Right renal pelvis (tissue), 4 donors: ENCODE data around the gene DNAL4. TPM values are rescaled to one million over a fixed set of nuclear protein-coding genes. Genes with fewer than 3 reads are reported as not detected.

Source experiments
- DNase-seq, 4 donors: peaks; one replicate each; pipeline ENCODE4 v3.0.0-alpha.2; 2013; ENCODE audit warnings: low read depth in 4 of 4, low spot score in 3 of 4, missing footprints in 1 of 4
- polyA plus RNA-seq, 4 donors: library from polyadenylated mRNA; unstranded; fragments of 120-200 nt; gene quantifications; one replicate each; pipeline ENCODE4 v1.2.1, GENCODE V29; 2013; ENCODE audit not compliant: insufficient read length in 4 of 4

DNAL4 gene, protein sequence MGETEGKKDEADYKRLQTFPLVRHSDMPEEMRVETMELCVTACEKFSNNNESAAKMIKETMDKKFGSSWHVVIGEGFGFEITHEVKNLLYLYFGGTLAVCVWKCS
- 10 to 100 TPM; 36.4 to 42.1 (median 36.7) TPM for polyA plus RNA-seq

DNA sequence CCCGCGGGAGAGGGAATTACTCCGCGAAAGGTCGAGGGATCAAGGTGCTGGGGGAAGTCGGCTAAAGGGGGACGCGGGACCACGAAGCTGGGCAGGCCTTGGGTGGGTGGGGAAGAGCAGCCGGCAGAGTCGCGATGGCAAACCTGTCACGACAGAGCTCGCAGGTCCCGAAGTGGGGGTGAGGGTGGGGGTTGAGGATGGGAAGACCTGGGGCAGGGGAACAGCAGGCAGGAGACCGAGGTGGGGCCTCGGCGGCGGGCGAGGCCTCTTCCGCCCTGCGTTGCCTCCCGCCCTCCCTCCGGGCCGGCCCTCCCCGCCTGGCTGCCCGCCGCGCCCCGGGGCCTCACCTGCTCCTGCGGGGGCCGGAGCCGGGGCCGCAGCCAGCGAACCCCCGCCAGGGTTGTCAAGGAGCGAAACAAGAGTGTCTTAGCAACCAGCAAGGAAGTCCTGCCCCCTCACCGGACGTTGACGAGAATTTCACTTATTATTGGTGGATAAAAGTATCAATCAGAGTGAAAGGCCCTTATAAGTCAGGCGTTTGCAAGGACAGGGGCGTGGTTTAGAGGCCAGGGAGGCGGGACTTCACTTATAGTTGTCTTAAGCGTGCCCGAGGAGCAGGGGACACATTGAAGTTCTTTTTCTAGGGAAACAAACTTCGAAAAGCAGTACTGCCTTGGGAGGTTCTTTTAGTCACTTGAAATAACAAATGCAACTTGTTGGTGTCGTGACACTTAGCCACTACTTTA lies at the start of gene DNAL4:
DNAL4 (minus strand) TSS at position 423 of the 746 bp plus-strand sequence. CDS start 11,412 bp downstream, outside the sequence.
- DNase-seq = peak; percentile 93 to 98 (median 98)

GRCh38 chr22:38843201-38843656 lies 49.3 kb upstream of the DNAL4 start:
- DNase-seq = peak in 3 of 4 donors; percentile 55 to 61 (median 58)

DNA sequence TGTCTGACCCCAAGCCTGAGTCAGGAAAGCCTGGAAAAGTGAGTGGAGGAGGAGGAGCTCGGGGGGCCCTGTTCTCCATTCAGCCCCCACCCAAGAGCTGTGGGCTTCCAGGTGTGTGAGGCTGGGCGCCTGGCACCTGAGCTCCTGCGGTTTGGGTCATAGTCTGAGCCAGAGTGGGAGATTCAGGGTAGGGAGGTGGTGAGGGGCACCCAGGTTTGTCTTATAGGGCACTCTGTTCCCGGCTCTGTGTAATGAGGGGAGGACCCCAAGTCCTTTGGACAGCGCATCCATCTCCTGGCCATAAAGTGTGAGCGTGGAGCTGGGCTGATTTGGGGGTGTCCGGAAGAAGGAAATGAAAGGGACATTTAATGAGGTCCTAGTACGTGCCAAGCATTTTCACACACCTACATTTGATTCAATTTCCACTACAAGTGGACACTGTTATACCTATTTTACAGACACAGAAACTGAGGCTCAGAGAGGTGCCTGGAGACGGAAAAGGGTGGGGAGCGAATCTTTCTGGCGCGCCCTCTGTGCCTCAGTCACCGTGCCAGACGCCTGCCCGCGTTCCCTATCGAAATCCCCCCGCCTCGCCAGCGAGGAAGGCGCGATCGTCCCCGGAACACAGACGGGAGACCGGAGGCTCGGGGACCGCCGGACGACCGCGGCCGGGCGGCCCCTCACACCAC lies 48.7 kb upstream of the DNAL4 start:
- no peak for DNase-seq

DNA sequence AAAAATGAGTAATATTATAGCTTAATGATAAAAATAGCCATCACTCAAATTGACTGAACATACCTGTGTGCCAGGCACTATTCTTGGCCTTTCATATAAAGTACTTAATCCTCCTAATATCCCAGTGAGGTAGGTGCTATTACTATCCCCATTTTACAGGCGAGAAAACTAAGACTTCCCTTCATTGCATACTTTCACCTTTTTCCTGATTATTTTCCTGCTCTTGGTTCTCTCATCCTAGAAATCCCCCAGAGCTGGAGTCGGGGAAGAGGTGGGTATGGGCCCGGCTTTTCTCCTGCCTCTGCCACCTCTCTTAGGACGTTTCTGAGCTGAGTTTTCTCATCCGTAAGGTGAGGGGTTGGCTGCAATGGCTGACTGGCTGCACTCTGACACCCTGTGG lies 47.7 kb upstream of the DNAL4 start:
- DNase-seq = no peak

- no peak for DNase-seq
Observed at GRCh38 chr22:38841211-38841610, 47.3 kb upstream of the DNAL4 start.

GRCh38 chr22:38840129-38840528 lies 46.2 kb upstream of the DNAL4 start:
- no peak for DNase-seq

DNA sequence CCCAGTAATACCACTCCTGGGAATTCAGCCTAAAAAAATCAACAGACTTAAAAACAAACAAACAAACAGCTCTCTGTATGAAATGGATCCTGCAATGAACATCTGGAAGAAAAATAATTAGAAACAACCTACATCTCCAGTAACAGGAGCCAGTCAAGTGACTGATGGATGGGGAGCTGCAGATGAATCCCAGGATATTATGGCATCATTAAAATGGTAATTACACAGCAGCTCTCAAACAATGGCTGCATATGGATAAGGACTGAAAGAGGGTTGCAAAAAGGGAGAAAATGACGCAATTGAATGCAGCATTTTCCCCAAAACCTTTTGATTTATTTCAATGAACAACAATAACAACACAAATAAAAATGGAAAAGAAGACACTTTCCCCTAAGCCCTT lies 45.7 kb upstream of the DNAL4 start:
- no peak for DNase-seq

- DNase-seq = no peak
Observed at GRCh38 chr22:38837414-38837928, 43.5 kb upstream of the DNAL4 start.

DNA sequence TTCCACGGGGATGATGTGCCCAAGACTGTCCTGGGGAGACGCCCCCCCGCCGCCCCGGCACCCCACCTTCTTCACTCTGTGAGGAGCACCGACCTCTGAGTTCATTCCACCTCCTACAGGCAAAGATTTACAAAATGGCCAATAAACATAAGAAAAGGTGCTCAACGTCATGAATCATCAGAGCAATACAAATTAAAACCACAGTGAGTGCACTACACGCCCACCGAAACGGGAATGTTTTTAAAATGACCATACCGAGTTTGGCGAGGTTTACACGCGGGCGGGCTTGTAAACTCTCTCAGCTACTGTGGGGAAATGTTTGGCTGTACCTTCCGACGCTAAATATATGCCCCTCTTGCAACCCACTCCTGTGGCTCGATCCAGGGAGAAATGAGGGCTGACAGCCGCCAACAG lies 42.0 kb upstream of the DNAL4 start:
- no peak for DNase-seq

DNA sequence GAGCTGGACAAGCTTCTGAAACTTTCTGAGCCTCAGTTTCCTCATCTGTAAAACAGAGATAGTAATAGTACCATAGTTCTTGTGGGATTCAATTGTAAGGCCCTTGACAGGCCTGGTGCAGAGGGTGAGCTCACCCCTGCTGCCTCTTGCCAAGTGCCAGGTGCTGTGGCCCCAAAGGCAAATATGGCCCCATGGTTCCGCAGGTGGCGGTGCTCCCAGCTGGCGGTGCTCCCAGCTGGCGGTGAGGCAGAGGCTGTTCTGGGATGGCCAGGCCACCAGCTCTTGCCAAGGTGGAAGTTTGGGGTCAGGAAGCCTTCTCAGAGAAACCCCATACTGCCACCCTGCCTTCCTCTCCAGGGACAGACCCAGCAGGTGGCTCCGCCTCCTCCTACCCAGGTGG lies 41.0 kb upstream of the DNAL4 start:
- no peak for DNase-seq

GRCh38 chr22:38834215-38834953 lies 40.4 kb upstream of the DNAL4 start:
- DNase-seq = no peak

GRCh38 chr22:38833061-38833460 lies 39.1 kb upstream of the DNAL4 start:
- no peak for DNase-seq

DNA sequence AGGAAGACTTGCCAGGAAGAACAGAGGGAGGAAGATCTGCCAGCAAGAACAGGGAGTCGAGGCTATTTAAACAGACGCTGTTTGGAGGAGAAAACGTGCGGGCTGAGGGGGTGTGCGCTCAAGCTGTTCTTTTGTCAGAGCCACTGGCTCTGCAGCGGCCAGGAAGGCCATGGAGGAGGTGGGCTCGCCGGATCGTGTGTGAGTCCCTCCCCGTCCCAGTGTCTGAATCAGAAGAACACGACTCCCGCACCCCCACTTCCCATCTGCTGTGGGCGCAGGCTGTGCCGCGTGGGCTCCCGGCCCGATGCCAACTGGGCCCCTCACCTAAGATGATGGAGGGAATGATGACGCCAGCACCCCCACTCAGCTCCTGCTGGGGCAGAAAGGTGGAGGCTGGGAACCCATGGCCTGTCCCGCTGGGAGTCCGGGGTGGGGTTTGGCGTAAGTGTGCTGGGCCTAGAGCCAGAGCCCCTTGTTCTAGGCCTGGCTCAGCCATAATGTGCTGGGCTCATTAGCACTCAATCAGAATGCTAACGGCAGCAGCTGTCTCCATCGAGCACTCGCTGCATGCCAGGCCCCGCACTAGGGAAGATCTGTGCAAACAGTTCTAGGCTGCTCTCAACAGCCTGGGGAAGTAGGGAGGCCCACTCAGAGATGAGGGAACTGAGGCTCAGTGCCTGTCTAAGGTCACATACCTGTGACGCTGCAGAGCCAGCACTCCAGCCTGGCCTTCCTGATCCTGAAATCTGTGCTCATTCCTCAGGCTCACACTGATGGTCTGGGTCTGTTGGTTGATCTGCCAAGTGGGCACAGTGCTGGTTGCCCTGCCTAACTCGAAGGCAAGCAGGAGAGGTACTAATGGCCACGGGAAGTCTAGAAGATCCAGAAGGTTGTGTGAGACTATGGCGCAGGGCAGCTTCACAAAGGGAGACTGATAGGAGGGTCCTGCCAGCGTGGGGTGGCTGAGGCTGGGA lies 38.3 kb upstream of the DNAL4 start:
- DNase-seq = no peak

GRCh38 chr22:38831166-38831945 lies 37.4 kb upstream of the DNAL4 start:
- DNase-seq = no peak

DNA sequence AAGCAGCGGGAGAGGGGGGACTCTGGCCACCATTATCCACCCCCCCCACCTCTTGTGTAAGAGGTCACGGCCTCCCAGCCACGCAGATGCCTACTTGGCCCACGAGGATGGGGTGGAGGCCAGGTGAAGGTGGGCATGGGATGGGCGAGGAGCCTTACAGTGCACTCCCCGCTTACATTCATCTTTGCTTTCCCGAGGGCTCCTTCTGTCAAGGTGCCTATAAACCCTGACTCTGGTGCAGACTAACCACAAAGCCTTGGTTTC lies 36.8 kb upstream of the DNAL4 start:
- no peak for DNase-seq

DNA sequence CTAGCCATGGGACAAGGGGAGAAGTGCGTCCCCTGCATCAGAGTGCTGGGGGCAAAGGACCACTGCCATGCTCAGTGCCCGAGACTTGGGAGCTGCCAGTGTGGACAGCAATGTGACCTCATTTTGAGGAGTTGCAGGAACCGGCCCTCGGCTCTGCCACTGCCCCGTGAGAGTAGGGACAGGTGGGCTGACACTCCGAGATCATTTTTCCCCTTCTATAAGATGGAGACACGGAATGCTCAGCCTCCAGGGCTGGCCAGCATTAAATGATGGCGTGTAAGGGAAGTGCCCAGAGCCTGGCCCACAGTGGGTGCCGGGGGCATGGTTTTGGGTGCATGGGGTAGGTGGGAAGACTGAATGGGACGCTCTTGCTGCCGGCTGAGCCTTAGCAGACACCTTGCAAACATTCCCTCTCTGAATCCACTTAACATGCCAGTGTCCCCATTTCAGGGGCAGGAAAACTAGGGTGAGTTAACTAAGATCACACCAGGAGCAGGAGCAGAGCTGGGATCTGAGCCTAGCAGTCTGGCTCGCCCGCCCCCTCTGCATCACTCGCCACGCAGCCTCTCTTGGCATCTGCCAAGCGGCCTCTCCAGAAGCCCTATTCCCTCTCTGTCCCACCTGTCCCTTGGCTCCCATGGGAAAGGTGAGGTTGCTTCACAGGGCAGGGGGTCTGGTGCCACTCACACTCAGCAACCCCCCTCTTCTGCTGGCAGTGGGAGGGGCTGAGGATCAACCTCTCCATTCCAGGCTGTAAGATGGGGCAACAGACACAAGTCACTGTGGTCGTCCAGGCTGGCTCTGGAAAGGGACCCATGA lies 36.3 kb upstream of the DNAL4 start:
- DNase-seq = no peak

GRCh38 chr22:38829485-38829884 lies 35.5 kb upstream of the DNAL4 start:
- no peak for DNase-seq

- no peak for DNase-seq
Observed at GRCh38 chr22:38828616-38829205, 34.8 kb upstream of the DNAL4 start.
